Effector CD8-positive, alpha-beta T cell (primary cell): ENCODE results near the gene GCLC.
A peak's percentile ranks its signal among the peaks of the same experiment; 100 is the strongest.
"Not testable (repeated sequence)": the region's sequence is repeated elsewhere in the genome, so short reads cannot be mapped to it uniquely, and the experiment has no call there.

Source experiments
- DNase-seq: peaks from one replicate; lab custom pipeline; 2025; lab: John Stamatoyannopoulos, UW

The GCLC gene

DNA sequence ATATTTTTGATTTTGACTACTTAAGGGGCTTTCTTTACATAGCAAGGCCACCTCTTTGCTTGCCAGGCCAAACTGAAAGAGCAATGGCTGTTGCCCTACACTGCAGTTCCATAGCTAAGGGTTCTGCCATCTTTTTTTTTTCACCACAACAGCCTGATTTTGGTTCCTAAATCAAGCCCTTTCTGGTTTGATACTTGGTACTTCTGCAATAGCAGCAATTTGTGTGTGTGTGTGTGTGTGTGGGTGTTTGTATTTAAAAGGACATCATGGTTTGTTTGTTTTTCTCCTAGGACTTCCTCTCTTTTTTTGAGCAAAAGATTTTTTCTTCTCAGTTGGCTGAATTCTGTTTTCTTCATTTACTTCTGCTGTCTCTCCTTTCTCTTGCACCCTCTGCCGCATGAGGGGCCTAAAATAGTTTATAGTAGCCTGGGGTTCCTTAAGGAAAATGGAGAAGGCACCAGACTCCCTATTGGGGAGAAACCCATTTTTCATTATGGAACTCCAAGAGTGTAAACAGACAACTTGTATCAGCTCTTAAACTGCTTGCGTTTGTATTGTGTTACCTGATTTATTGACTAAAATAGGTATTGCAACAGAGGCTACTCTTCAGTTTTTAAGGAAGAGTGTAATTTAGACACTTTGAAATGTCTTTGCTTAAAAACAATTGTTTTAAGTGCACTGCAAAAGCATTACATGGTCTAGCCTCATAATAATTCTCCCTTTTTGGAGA is 12.2 kb upstream of the GCLC start:
- no peak for DNase-seq

DNA sequence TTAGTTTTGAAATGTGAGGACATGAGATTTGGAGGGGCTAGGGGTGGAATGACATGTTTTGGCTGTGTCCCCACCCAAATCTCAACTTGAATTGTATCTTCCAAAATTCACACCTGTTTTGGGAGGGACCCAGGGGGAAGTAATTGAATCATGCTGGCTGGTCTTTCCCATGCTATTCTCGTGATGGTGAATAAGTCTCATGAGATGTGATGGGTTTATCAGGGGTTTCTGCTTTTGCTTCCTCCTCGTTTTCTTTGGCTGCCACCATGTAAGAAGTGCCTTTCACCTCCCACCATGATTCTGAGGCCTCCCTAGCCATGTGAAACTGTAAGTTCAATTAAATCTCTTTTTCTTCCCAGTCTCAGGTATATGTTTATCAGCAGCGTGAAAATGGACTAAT is 8.7 kb upstream of the GCLC start:
- DNase-seq, result not testable (repeated sequence)

DNA sequence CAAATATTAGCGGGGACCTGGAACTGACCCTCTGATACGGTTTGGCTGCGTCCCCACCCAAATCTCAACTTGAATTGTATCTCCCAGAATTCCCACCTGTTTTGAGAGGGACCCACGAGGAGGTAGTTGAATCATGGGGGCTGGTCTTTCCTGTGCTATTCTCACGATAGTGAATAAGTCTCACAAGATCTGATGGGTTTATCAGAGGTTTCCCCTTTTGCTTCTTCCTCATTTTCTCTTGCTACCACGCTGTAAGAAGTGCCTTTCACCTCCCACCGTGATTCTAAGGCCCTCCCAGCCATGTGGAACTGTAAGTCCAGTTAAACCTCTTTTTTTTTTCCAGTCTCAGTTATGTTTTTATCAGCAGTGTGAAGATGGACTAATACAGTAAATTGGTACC is 6.8 kb upstream of the GCLC start:
- not testable (repeated sequence) for DNase-seq

DNA sequence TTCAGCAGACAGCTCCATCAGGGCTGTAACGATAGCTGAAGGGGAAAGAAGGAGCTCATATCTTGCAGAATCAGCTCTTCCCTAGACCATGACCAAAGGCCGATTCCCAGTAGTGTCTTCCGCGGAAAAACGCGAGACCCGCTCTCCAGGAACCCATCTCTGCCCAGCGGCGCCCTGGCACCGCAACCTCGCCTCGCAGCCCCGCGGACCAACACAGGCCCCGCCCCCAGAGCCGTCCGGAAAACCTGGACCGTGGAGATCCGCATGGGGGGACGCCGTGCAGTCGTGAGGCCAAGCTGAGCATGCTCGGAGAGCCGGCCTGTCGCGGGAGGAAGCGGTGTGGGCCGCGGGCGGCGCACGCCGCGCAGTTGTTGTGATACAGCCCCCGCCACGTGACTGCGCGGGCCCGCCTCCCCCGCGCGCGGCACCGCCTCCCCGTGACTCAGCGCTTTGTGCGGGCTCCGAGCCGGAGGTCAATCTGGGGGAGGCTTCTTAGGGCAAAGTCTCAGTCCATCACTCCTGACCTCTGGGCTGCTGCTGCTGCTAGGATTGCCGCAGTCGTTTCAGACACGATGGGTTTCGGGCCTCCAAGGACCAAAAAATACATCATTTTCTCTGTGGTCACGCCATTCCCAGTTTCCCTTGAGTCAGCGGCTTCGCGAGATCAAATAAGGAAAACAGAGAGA is 3.1 kb upstream of the GCLC start:
- DNase-seq, result peak; percentile 85

DNA sequence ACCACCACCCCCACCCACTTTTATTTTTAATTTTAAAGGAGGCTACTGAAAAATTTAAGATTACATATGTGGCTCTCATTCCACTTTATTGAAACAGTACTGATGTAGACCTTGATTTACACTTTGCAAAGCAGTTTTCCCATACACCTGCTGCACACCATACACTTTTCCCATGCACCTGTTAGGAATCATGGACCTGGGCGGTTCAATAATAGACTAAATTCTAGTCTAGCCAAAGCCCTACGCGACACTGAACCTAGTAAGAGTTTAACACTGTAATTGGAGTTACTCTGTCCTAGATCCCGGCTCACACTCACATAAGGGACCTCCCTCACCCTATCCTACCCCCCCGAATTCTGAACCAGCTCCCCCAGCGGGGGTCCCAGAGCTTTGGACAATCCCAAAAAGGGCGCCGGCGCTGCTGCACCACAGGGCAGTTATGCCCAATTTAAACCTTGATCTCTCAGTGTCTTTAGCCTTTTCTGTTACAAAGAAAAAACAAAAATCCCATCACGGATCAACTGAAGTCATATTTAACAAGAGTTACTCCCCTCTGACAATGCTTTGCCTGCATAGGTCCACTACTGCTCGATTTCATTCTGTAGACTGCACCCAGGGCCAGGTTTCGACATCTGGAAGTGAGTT is 2.4 kb upstream of the GCLC start:
- DNase-seq, result no peak

DNA sequence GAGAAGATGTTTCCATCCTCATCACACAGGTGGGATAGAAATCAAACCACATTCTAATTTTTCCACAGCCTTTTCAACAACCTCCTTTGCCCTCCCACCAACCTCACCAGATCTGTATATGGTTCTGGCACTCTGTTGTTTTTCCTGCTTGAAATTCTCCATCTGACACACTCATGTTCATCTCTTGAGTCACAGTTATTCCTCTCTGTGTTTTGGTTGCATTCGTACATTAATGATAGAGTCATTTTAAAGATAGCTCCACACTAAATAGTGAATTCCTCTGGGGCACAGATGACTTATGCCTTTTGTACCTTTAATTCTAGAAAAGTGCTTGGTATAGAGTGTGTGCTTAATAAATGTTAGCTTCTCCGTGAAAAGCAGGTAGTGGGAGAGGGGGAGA is 1.4 kb upstream of the GCLC start:
- DNase-seq, result no peak

DNA sequence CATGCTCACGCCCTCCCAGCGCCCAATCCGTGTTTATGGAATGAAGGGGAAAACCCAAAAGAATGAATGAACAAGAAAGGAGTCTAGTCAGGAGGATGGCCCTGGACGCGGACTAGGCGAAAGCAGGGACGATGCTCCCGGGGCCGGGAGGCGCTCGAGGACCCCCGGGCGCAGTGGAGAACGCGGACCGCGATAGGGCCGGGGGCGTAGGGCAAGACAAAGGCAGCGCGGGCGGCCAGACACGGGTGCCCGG is 758 bp downstream of the GCLC start:
- no peak for DNase-seq

DNA sequence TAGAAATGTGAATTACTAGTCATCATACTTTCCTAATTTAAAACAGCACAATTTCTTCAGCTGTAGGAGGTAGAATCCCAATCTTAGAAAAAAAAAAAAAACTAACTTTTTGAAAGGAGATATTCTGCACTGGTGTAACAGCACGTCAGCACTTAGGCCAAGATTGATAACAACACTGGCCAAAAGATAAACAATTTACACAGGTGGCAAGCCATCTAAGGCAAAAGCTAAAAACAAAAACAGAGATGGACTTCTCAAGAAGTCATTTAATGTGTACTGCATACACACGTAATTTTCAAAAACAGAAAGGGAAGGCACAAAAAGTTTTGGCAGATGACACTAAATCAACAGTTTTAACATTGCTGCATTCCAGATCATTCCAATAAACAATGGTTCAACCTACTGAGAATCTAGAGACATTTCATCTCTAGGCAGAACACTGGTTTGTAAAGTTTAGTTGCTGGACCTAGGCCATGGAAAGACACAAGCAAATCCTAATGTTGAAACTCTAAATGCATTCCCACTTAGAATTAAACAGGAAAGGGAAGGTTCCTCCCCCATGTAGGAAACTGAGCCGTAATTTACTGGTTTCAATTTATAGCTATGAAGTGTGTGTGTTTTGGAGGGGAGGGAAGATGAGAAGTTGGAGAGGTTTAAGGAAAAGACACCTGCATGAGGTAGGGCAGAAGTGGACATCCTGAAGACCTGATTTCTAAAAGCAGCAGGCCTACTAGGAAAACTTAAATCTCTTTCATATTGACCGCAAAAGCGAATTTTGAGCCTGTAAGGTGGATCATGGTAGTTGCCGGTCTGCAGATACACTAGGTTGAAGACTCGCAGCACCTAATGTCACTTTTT is 1.3 kb downstream of the GCLC start:
- no peak for DNase-seq

DNA sequence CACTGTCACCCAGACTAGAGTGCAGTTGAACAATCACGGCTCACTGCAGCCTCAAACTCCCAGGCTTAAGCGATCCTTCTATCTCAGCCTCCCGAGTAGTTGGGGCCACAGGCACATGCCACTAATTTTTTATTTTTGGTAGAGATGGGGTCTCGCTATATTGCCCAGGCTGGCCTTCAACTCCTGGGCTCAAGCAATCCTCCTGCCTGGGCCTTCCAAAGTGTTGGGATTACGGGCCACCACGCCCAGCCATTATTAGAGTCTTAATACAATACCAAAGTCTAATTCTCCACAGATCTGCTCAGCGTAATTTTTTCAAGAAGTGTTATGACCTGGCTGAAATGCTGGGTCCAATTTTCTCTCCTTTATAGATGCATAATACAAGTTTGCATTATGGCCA is 3.0 kb downstream of the GCLC start:
- no peak for DNase-seq

DNA sequence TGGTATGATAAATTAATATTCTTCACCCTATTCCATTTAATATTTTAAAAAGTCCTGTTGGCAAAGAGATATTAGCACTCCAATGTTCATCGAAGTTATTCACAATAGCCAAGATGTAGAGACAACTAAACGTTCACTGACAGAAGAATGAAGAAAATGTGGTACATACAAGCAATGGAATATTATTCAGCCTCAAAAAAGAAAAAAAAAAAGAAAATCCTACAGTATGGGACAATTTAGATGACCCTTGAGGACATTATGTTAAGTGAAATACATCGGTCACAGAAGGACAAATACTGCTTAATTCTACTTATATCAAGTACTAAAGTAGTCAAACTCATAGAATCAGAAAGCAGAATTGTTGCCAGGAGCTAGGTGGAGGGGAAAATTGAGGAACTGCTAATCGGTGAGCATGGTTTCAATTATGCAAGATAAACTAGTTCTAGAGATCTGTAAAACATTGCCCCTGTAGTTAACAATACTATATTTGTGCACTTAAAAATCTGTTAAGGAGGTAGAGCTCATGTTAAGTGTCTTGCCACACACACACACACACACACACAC is 4.7 kb downstream of the GCLC start:
- no peak for DNase-seq

DNA sequence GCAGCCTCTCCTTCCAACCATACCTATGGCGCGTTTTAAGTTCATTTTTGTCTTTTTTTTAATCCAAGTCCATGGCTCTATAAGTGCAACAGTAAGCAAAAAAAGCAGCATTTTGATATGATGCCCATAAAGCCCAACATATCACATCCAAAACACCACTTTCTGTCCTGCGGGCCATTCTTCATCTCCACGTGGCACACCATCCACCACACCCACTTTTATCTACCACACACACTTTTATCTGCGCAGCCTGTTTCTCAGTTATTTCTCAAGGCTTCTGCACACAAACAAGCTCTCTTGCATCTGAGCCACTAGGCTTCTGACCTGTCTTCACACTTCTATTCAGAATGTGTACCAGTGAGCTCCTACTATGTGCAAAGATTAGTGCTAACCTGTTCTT is 5.3 kb downstream of the GCLC start:
- DNase-seq, result no peak

DNA sequence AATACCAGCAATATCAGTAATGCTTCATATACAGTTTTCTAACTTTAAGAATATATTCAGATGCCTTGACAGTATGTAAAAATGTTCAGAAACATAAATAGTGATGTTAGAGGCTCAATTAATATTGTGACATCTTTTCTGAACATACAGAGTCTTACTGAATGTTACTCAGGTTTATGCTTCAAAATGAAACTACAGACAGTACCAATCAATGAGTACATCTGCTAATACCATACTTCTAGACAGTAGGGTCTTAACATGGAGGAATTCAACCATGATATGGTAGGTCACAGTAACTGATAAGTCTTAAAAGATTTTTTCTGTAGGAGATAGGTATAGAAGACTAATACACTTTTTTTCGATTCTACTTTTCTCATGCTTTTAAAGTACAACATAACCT is 8.3 kb downstream of the GCLC start:
- no peak for DNase-seq

DNA sequence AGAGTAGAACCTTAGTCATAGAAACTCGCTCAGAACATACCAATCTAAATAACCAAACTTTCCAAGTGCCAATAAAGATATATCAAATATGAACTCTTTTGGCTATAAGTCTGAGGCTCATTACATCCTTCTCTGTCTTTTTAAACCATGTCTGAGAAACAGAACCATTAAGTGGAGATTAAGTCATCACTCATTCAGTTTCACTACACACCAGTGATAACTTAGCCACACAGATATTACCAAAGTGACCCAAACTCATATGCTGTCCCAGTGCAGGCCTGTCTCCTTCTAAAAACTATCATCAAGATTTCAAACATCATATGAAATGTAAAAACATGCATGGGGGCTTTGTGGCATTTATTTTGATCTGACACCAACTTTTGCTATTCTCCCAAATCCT is 12.0 kb downstream of the GCLC start:
- no peak for DNase-seq

DNA sequence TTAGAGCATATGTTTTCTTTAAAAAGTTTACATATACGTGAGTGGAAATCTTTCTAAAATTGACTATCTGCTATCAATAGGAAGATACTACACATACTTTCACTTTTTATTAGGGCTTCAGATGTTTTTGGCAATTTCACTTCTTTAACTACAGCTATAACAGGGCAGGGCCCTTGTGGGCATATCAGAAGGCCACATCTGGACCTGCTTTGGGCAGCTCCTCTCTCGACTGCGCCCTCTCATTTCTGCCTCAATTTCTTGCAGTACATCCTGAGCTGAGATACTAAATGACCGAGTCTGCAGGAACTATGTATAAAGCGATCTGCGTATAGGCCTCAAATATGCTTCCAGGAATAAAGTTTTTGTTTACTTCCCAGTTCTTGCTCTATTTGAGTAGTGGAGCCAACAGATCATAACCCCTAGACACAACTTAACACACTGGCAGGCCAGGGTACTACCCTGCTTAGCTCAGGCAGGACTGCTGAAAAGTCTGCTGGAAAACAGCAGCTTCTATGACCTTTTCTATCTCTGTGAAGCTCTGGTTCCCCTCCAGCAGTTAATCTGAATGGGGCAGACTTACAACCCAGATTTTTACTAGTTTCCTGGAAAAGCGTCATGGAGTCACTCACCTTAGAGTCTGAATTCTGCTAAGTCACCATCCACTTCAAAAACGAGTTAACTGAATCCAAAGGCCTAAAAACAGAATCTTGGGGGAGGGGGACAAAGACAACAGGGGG is 12.7 kb downstream of the GCLC start:
- DNase-seq, result no peak

DNA sequence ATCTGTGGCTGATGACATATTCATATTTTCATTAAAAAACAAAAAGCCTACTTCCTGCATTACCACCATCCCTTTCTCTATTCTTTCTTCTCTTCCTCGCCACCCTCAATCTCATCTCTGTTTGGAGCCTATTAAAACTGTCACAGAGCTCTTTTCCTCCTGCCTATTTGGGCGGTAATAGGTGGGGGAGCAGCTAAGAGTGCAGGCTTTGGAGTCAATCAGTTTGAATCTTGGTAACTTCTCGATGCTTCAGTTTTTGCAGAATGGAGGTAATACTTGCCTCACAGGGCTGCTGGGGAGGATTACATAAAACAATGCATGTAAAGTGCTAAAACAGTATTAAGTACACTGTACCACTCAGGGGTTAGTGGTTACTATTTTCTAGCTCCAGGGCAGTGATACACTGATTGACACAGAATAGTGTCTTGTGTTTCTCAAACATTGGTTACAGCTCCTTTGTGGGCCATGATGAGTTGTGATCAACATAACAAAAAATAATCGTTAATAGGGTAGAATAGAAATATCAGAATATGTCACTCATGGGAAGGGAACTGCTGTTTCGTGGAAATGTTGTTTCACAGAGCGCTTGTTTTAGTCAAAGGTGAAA is 14.0 kb downstream of the GCLC start:
- no peak for DNase-seq

DNA sequence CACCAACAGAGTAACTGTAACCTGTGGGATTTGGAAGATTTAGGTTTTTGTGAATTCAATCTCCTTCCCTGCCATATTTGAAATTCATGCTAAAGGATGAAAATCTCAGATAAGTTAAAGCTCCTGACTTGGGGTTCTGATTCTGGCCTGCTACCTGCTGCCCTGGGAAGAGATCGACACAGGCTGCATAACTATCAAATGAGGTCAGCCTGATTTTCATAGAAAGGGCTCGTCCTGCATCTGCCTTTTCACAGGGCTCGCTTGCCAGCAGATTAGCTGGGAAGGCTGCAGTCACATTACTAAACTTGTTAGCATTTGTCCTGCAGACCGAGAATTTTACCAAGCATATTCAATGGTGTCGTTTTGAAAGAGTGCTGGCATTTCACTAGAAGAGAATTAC is 14.6 kb downstream of the GCLC start:
- DNase-seq, result no peak

DNA sequence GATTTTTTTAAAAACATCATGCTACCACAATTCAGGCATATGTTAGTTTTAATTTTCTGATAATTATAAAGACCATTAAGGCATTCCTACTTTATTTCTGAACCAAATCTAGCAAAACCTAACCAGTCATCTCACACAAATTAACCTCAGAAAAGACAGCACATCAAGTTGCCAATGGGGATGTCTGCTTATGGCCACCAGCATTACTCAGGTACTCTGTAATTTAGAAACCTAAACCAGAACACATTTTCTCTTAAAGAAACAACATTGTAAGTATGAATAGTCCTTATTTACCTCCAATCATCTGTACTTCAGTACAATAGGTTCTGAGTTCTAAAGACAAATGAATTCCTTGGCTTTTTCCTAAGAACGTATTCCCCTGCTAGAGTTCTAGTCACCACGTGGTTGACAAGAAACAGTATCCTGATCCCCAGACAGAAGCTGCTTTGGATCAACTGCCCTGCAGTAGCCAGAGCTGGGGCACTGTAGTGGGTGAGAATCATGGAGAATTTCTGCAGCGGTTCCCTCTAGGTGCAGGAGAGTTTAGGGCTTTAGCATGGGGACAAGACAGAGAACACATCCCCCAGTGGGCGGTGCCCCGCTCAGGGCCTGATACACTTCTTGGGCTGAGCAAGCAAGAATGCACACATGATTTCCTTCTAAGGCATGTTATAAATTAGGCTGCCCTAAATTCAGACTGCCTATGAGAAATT is 15.4 kb downstream of the GCLC start:
- no peak for DNase-seq

DNA sequence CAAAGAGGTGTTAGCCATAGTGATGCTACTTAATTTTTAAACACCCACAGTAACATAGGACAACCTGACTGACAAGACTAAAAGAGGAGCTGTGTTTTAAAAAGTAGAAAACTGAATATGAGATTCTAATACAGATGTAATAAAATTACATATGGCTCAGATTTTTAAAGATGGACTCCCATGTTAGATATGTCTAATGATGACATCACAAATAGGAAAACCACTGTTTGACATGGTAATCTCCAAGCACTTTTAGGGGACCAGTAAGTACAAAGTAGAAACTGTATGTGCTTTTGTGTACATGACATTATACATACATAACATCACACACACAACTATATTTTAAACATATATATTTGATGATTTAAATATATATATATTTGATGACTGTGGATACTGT is 16.8 kb downstream of the GCLC start:
- no peak for DNase-seq

DNA sequence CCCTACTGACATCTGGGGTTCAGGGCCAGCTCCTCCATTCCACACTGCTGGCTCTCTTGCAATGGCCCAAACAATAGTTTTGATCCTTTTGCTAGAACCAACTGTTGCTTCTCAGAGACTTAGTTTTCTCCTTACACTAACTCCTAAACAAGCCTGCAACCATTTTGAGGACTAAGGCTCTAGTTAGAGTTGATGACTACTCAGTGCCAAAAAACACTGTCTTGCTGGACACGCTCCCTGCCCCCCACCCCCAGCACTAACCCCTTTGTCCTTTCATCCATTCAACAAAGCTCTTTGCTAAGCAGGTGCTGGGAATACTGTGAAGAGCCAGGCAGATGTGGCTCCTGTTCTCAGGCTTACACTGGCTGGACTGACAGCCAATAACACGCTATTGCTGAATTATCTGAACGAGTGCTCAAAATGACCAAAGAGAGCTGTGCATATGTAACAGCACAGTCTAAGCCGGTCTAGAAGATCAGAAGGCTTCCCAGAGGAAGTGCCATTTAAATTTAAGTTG is 17.6 kb downstream of the GCLC start:
- DNase-seq, result no peak

DNA sequence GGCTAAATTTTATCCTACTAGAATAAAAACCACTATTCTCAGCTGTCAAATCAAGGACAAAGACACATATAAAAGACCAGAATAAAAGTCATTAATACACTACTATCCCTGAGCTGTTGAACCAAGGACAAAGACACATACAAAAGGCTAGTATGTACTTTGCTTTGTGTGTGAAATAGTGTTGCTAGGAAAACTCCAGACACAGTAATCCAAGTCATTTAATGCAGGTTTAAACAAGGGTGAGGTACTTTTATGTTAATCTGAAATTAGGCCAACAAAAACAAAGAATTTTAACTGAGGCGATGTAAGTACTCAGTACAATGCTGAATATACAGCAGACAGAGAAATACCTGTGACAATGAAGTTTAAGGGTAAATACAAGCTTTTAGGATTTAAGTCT is 18.9 kb downstream of the GCLC start:
- no peak for DNase-seq
